ENCODE data around the gene ZNF84.

DNA sequence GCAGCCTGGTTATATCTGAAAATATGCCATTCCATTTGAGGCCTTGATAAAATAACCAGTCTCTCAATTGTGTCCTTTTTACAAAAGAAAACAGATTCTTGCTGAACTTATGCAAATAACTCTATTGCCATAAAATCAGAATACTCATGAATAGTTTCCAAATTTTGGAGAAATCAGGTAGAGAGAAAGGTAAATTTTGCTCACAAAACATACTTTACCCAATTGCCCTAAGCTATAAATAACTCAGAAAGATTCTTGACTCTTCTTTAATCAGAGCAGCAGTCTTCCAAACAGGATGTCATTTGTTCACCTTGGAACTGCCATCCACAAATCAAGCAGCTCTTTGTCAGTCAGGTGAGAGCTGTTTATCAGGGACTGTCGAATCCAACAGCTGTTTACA lies 38.6 kb upstream of the ZNF84 start:
- TF ChIP-seq, protein P1, sequence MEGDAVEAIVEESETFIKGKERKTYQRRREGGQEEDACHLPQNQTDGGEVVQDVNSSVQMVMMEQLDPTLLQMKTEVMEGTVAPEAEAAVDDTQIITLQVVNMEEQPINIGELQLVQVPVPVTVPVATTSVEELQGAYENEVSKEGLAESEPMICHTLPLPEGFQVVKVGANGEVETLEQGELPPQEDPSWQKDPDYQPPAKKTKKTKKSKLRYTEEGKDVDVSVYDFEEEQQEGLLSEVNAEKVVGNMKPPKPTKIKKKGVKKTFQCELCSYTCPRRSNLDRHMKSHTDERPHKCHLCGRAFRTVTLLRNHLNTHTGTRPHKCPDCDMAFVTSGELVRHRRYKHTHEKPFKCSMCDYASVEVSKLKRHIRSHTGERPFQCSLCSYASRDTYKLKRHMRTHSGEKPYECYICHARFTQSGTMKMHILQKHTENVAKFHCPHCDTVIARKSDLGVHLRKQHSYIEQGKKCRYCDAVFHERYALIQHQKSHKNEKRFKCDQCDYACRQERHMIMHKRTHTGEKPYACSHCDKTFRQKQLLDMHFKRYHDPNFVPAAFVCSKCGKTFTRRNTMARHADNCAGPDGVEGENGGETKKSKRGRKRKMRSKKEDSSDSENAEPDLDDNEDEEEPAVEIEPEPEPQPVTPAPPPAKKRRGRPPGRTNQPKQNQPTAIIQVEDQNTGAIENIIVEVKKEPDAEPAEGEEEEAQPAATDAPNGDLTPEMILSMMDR (IDR thresholded peaks at IDR 0.05): no peak
- TF ChIP-seq POLR2A (IDR thresholded peaks at IDR 0.05; ENCODE audit: low read depth): no peak
- no peak for TF ChIP-seq EP300 (IDR thresholded peaks at IDR 0.05)
- no peak for TF ChIP-seq POLR2AphosphoS5 (IDR thresholded peaks at IDR 0.05)
